Raji (cell line): Measurements from ENCODE around the gene CYB5RL.

Experiments used
- POLR2A ChIP-seq: IDR thresholded peaks from 2 replicates; pipeline ENCODE4 v1.6.1; 2011; ENCODE audit warnings: low read depth, low read length, control low read depth; ENCODE audit not compliant: insufficient read depth

The CYB5RL gene

DNA sequence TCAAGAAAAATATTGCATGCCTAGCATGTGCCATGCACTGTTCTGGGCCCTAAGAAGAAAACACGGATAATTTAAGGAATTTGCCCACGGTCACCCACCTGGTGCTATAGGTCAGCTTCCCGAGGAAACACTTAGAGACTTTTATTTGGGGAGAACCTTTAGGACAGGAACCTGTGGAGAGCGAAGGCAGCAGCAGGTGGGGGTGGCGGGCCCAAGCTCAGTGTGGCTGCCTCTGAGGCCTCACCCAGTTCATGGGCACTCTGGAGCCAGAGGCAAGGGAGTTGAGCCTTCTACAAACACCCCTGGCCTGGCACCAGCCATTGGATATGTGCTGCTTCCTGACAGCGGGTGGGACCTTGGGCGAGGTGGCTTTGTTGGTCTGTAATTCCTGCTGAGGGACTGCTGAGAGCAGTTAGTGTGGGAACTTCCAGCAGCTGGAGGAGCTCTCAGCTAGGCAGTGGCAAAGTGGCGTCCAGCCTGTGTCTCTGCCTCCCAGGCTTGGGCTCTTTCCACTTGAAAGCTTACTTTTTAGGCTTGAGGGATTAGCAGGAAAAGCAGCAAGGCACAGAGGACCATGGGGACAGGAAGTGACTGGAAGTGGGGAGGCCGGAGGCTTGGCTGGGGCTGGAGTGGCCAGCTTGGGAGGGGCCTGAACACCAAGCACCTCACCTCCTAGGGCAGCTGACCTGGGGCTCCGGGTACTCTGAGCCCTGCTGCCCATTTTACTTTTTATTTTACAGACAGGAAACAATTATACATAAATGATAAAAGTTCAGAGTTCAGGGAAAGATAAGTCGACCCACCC, 19.3 kb upstream of the CYB5RL start:
- TF ChIP-seq POLR2A, result no peak

DNA sequence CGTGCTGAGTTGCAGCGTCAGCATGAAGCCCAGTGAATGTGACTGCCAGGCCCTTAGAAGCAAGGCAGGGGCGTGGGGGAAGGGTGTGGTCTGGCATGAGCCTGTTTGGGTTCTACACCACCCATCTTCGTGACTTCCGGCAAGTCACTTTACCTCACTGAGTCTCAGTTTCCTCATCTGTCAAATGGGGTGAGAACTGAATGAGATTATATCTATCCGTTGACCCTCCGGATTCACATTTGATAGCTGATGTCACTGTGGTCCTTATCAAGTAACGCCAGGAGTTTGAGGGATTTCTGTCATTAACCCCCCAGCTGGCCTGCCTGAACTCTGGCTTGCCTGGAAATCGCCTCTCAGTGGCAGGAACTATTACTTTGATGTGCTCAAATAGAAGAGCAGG, 15.7 kb upstream of the CYB5RL start:
- no peak for TF ChIP-seq POLR2A

DNA sequence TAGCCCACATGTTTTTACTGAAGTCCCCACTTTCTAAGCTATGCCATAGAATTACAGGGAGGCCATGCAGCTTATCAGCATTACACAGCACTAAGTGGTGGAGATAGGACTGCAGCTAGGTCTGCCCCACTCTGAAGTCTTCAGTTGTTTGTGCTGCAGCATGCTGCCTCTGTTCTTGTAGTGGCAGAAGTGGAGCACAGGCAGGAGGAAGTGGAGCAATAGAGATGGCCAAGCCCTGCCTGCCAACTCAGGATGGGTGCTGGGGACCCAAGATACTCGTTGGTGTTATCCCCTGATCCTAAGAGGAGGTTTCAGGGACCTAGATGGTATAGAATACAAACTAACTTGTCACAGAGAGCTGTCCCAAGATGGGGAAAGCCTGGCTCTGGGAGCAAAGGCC, 13.0 kb upstream of the CYB5RL start:
- TF ChIP-seq POLR2A, result no peak

DNA sequence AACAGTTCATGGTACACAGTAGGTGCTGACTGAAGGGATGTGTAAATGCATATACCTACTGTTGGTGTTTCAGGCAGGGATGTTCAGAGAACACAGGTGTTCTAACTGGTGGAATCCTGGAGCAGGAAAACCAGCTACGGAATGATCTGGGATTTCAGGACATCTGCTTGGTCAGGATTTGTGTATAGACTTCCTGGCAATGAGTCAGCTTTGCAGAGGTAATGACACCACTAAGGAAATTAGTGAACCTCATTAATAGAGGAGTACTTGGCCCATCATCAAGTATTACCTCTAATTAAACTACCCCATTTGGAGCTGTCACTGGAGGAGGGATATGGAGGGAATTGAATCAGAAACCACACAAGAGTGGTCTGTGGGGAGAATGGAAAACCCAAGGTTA, 7.5 kb upstream of the CYB5RL start:
- no peak for TF ChIP-seq POLR2A

DNA sequence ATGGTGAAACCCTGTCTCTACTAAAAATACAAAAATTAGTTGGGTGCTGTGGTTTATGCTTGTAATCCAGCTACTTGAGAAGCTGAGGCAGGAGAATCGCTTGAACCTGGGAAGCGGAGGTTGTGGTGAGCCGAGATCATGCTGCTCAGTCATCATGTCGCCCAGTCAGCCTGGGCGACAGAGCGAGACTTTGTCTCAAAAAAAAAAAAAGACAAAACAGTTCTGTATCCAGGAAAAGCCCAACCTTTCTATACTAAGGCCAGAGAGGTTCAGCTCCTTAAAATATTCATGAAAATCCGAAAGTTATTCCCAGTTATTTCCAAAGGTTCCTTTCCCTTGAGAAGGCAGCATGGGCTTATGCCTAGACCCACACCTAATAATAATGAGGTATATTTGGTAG, 4.4 kb upstream of the CYB5RL start:
- TF ChIP-seq POLR2A, result no peak

DNA sequence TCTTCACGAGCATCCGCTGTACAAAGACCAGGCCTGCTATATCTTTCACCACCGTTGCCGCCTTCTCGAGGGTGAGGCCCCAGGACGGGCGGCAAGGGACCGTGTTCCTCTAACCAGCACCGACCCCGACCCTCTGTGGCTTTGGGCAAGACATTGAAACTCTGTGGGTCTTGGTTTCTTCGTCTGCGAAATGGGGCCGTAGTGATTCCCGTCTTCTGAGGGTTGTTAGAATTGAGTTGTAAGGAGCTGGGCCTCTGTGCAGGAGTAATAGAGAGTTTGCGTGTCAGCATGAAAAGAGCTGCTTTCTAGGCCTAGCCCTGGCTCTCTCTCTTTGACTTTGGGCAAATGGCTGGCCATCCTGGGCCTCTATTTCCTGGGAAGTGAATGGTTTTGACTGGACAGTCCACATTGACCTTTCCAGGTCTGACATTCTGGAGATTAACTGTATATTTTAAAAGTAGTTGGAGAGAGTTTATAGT, 728 bp upstream of the CYB5RL start:
- TF ChIP-seq POLR2A, result no peak

DNA sequence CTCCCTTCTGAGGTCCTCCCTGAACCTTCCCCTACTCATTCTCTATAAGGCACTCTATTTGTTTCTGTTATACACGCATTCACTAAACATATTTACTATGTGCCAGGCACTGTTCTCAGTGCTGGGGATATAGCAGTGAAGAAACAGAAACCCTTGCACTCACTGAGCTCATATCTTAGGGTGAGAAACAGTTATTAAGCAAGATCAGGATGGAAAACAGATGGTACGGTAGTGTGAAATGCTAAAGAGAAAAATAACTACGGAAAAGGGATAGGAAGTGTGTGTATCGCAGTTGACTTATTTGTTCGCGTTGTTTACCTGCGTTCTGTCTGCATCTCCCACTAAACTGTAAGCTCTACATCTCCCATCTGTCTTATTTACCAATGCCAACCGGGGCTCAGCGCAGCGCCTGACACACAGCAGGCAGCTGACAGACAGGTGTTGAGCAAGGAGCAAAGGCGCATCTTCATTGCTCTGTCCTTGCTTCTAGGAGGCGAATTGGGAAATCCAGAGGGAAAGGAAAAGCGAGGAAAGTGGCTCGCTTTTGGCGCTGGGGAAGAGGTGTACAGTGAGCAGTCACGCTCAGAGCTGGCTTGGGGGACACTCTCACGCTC, 572 bp downstream of the CYB5RL start:
- no peak for TF ChIP-seq POLR2A

DNA sequence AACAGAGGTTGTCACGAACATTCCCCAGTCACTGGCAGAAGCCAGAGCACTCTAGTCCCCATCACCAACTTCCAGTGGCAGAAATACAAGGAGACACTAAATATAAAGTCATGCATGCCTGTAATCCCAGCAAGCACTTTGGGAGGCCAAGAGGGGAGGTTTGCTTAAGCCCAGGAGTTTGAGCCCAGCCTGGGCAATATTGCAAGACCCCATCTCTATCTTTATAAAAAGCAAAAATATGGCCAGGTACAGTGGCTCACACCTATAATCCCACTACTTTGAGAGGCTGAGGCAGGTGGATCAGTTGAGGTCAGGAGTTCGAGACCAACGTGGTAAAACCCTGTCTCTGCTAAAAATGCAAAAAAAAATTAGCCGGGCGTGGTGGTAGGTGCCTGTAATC, 6.4 kb downstream of the CYB5RL start:
- no peak for TF ChIP-seq POLR2A

DNA sequence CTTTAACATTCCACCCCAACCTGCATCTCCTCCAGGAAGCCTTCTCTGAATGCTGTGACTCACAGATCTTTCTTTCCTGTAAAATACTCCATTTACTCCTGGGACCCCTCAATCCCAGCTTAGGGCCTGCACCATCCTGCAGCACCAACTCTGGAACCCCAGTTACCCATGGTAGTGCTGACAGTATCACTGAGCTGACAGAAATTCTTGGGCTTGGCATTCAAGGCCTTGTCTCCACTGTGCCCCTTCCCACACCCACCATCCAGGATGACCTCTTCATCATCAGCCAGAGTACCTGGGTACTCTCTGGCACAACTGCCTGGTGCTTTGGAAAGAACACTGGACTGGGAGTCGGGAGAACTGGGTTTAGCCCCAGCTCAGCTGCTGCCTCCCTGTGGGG, 8.3 kb downstream of the CYB5RL start:
- no peak for TF ChIP-seq POLR2A

DNA sequence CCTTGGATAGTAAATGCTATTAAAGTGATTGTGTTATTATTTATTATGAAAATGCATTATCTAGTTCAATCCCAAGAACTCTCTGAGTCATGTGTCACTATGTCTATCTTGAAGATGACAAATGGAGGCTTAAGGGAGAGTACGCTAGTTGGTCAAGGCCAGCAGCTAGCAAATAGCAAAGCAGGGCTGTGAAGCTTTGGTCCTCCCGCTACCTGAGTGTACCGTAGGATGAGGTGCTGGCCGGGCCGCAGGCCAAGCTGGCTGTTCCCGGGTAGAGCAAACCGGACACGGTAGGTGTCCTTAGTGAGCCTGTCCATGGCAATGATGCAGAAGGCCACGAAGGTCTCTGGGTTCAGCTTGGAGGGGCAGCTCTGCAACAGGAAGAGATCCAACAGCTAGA, 9.3 kb downstream of the CYB5RL start:
- TF ChIP-seq POLR2A, result no peak

DNA sequence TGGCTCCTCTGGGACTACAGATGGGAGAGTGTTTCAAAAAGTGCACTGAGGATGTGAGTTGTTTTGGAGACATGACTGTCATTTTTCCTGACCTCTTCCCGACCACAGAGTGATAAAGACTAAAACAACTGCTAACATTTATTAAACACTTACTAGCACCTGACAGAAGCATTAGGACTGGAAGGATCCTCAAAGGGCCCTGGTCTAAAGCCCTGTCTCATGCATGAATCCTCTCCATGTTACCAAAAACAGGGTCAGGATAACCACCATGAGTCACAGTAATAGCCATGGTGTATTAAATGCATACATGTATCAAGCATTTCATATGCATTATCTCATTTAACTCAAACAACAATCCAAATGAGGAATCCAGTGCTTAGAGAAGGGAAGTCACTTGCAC, 11.5 kb downstream of the CYB5RL start:
- TF ChIP-seq POLR2A, result no peak

DNA sequence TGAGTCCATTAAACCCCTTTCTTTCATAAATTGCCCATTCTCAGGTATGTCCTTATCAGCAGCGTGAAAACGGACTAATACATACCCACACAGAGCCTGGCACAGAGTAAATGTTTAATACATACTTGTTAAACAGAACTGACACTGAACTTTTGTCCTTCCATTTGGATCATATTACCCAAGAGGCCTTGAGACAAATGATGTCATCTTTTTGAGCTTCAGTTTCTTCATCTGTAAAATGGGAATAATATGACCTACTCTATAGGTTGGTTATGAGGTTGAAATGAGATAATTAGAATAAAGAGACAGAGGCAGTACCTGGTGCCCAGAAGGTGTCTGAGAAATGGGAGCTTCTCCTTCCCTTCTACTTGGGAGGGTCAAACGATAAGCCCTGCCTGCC, 13.8 kb downstream of the CYB5RL start:
- TF ChIP-seq POLR2A, result no peak

DNA sequence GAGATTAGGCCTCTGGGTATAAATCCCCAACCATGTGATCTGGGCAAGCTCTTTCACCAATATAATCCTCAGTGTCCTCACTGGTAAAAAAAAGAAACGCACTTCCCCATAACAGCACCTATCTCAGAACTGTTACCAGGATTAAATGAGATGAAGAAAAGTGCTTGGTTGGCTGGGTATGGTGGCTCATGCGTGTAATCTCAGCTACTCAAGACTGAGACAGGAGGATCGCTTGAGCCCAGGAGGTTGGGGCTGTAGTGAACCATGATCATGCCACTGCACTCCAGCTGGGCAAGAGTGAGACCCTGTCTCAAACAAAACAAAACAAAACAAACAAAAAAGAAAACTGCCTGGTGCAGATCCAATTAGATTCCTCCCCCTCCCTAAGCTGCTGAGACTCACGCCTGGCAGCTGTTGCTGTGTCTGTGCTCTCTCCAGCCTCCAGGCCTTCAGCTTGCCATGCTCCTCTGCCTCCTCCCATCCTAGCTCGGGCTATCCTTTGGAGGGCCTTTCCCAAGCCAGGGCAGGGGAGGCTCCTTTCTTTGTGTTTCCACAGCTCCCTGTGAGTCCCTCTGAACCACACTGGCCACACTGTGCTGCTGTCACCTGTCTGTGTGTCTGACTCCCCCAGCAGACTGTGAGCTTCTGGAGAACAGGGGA, 19.0 kb downstream of the CYB5RL start:
- TF ChIP-seq POLR2A, result no peak

DNA sequence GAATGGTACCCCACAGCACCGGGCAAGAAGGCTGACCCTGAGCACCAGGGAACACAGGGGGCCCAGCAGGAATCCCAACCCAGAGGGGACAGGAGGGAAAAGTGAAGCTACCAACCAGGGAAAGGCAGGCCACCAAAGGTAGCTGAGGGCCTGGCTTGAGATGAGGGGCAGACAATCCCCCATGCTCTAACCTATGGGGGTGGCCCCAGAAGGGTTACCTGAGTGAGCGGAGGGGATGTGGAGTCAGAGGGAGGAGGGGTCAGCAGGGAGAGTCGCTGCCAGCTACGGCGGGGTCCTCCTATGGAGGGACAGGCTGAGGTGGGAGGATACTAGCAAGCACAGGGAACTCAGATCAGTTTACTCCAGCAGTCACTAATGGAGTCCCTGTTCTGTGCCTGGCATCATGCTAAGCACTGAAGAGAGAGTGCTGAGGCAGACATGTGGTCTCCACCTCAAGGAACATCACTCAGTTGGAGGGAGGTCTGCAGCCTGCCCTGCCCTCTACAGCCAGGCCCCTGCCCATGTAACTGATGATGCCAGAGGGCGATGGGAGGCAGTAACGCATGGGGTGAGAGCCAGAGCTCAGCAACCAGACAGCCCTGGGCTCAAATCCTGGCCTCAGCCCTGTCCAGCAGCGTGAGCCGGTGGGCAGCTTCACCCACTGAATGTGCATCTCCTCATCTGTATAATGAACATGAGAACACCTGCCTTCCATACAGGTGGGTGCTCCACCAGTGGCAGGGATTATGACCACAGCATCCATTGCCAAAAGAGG, 21.3 kb downstream of the CYB5RL start:
- no peak for TF ChIP-seq POLR2A

DNA sequence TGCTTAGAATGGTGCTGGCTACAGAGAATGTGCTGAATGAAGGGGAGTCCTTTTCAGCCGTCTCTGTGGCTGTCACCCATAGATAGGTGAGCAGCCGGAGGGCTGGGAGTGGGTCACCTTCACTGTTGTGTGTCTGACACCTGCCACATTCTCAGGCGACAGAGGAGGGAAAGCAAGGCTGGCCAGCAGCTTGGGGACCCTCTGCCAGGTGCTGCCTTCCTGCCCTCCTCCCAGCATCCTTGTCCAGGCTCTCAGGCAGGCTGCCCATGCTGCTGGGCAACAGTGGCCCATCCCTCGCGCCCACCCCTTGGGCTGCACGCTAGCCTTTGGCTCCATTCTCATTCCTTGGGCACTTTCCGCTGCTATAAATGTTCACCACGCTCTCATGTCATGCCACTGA, 22.1 kb downstream of the CYB5RL start:
- TF ChIP-seq POLR2A, result no peak
